PC-9 (cell line): Measurements from ENCODE around the gene FAM221A. TPM values are rescaled to one million over a fixed set of nuclear protein-coding genes. Genes with fewer than 3 reads are reported as not detected.
"Not testable (repeated sequence)": the region's sequence is repeated elsewhere in the genome, so short reads cannot be mapped to it uniquely, and the experiment has no call there.

ENCODE experiments used
- BruUV-seq: library from RNA; stranded (reverse); fragments of 400-500 nt; replicated peaks from 2 replicates; lab custom pipeline; 2021; lab: Mats Ljungman, UMichigan
- CTCF ChIA-PET: fragments of 300-600 bp; sonication (Branson Sonifier 250); formaldehyde crosslinking; loops from one replicate; lab custom pipeline; 2022; ENCODE audit warnings: antibody characterized with exemption; lab: Charles Lee
- POLR2A ChIA-PET: fragments of 300-600 bp; sonication (Branson Sonifier 250); formaldehyde crosslinking; loops from one replicate; lab custom pipeline; 2022; ENCODE audit warnings: antibody characterized with exemption; ENCODE audit not compliant: unreplicated experiment; lab: Charles Lee
- DNase-seq, 2 experiments: peaks; one replicate each; pipeline versions ENCODE4 v3.0.0 to v3.0.0-alpha.2; 2015 to 2022; ENCODE audit warnings: mixed read lengths in 1 of 2
- H2AFZ ChIP-seq: fragments of 200-600 bp; sonication (generic); 2 replicates; pipeline ENCODE4 v1.8.1; 2017; ENCODE audit warnings: antibody characterized with exemption
- H3F3A ChIP-seq: fragments of 200-600 bp; sonication (generic); 2 replicates; pipeline ENCODE4 v1.8.1; 2017; ENCODE audit warnings: antibody characterized with exemption, mild to moderate bottlenecking, low read depth; ENCODE audit not compliant: insufficient read depth
- H3K27ac ChIP-seq: fragments of 200-600 bp; sonication (generic); 2 replicates; pipeline ENCODE4 v1.6.1; 2016; ENCODE audit warnings: mixed run types
- H3K27me3 ChIP-seq: fragments of 200-600 bp; sonication (generic); 2 replicates; pipeline ENCODE4 v1.6.1; 2016; ENCODE audit warnings: low read depth, mixed run types; ENCODE audit not compliant: insufficient read depth
- H3K36me3 ChIP-seq: fragments of 200-600 bp; sonication (generic); 2 replicates; pipeline ENCODE4 v1.6.1; 2016; ENCODE audit warnings: low read depth, mixed run types
- H3K4me1 ChIP-seq: fragments of 200-600 bp; sonication (generic); replicated peaks from 2 replicates; pipeline ENCODE4 v1.6.1; 2016; ENCODE audit warnings: mixed run types; ENCODE audit not compliant: insufficient read depth
- H3K4me2 ChIP-seq: fragments of 200-600 bp; sonication (generic); 2 replicates; pipeline ENCODE4 v1.6.1; 2017; ENCODE audit warnings: mixed run types
- H3K4me3 ChIP-seq: fragments of 200-600 bp; sonication (generic); 2 replicates; pipeline ENCODE4 v1.6.1; 2016; ENCODE audit warnings: mixed run types
- H3K79me2 ChIP-seq: fragments of 200-600 bp; sonication (generic); 2 replicates; pipeline ENCODE4 v1.6.1; 2017; ENCODE audit warnings: low read depth, mixed run types
- H3K9me2 ChIP-seq: fragments of 200-600 bp; sonication (generic); 2 replicates; pipeline ENCODE4 v1.8.1; 2017; ENCODE audit warnings: mild to moderate bottlenecking; ENCODE audit not compliant: insufficient read depth
- H3K9me3 ChIP-seq: fragments of 200-600 bp; sonication (generic); 2 replicates; pipeline ENCODE4 v1.8.1; 2016; ENCODE audit warnings: low read depth; ENCODE audit not compliant: insufficient read depth
- H4K20me1 ChIP-seq: fragments of 200-600 bp; sonication (generic); 2 replicates; pipeline ENCODE4 v1.8.1; 2017; ENCODE audit not compliant: insufficient read depth
- CTCF ChIP-seq: fragments of 200-600 bp; sonication (generic); conservative IDR thresholded peaks from 2 replicates; pipeline ENCODE4 v1.6.1; 2017; ENCODE audit warnings: mixed run types, antibody characterized with exemption, mild to moderate bottlenecking, moderate library complexity
- EZH2 ChIP-seq: fragments of 200-600 bp; sonication (generic); IDR thresholded peaks from 2 replicates; pipeline ENCODE4 v1.8.0; 2017; ENCODE audit warnings: antibody characterized with exemption, low read depth
- intact Hi-C: fragments of 100-400 bp; cut with micrococcal nuclease; formaldehyde crosslinking; loops from one replicate; pipeline ENCODE4 v1.10.0; 2022; ENCODE audit not compliant: unreplicated experiment
- total RNA-seq: library from RNA; stranded (reverse); gene quantifications from 2 replicates; pipeline ENCODE4 v1.2.3, GENCODE V29; 2021

Gene FAM221A
- total RNA-seq, 1 experiment from 2014 or later, result 2.4 TPM

GRCh38 chr7:23680414-23681405 lies 711 bp downstream of the FAM221A start:
- Histone ChIP-seq H3K4me1 (no peaks in the 10 kb centered on the region), H3F3A (no peaks in the 10 kb centered on the region), H2AFZ (peak overlapping the region; percentile 74), H3K4me2 (peak overlapping the region; percentile 59), H3K4me3 (peak overlapping the region; percentile 48), H4K20me1 (no peaks in the 10 kb centered on the region), H3K36me3 (no peaks in the 10 kb centered on the region), H3K9me3 (no peaks in the 10 kb centered on the region), H3K27me3 (no peaks in the 10 kb centered on the region), H3K9me2 (no peaks in the 10 kb centered on the region), H3K27ac (no peak overlapping the region), H3K79me2 (no peaks in the 10 kb centered on the region)
- intact Hi-C loops, result loop anchor here (10.0 kb wide), 1 partner anchor 894 kb away; the partner anchor contains the start of gene PALS2
- POLR2A ChIA-PET, result no interaction called here
- TF ChIP-seq EZH2 (no peak), CTCF (no peak)
- BruUV-seq, result TSS peak; percentile 50
- peak in 1 of 2 experiments; percentile 14 for DNase-seq
- CTCF ChIA-PET, result interaction anchor here (0.7 kb wide), 1 partner anchor 84 kb away, joined by 3 read pairs; the partner anchor contains the start of gene CCDC126

- H3K9me2 ChIP-seq, H3K4me2 ChIP-seq, BruUV-seq, H2AFZ ChIP-seq, H3K27me3 ChIP-seq, H3K79me2 ChIP-seq, H3F3A ChIP-seq, DNase-seq, H3K4me1 ChIP-seq, H3K4me3 ChIP-seq, H3K36me3 ChIP-seq, CTCF ChIA-PET, H3K27ac ChIP-seq, H3K9me3 ChIP-seq, H4K20me1 ChIP-seq: not testable (repeated sequence)
- POLR2A ChIA-PET, result interaction anchor here (0.5 to 0.6 kb wide), 2 partner anchors 67 to 120 kb away, joined by 3 read pairs; no protein-coding TSS in a partner anchor
- intact Hi-C loops, result loop anchor here (10.0 kb wide), 1 partner anchor 891 kb away; the partner anchor contains the start of gene PALS2
Measured at GRCh38 chr7:23684041-23684440, 4.0 kb downstream of the FAM221A start.

GRCh38 chr7:23685731-23686130 lies 5.7 kb downstream of the FAM221A start:
- POLR2A ChIA-PET, result no interaction called here
- H3K4me2 ChIP-seq, result no peak overlapping the region

More at GRCh38 chr7:23685731-23686130, 5.7 kb downstream of the FAM221A start:
- no TSS peak for BruUV-seq
- Histone ChIP-seq H3K79me2 (no peaks in the 10 kb centered on the region), H3K27ac (no peak overlapping the region), H4K20me1 (no peaks in the 10 kb centered on the region), H3F3A (no peaks in the 10 kb centered on the region), H3K4me1 (peaks cover 1% of the 10 kb centered on the region), H3K27me3 (no peaks in the 10 kb centered on the region), H3K4me3 (no peak overlapping the region), H3K9me2 (no peaks in the 10 kb centered on the region), H3K36me3 (no peaks in the 10 kb centered on the region), H2AFZ (peak overlapping the region; percentile 7; the same call in 1 of the 2 replicates), H3K9me3 (no peaks in the 10 kb centered on the region)
- TF ChIP-seq EZH2, result no peak
- no peak for TF ChIP-seq CTCF
- DNase-seq, result peak in 1 of 2 experiments; percentile 75
- CTCF ChIA-PET, result no interaction called here
- intact Hi-C loops, result loop anchor here (10.0 kb wide), 1 partner anchor 889 kb away; the partner anchor contains the start of gene PALS2
